IPS-20b (cell line): ENCODE data around the gene IMMP2L.

Experiments used
- H3K27ac ChIP-seq: one replicate; pipeline ENCODE4 v1.5.1; 2013; ENCODE audit warnings: low read length
- H3K27me3 ChIP-seq: 2 replicates; pipeline ENCODE4 v1.6.1; 2013; ENCODE audit warnings: mild to moderate bottlenecking, low read length, inconsistent platforms; ENCODE audit not compliant: insufficient read depth
- H3K36me3 ChIP-seq: 2 replicates; pipeline ENCODE4 v1.6.1; 2013; ENCODE audit warnings: low read depth, mild to moderate bottlenecking, inconsistent platforms, low read length, moderate library complexity; ENCODE audit not compliant: insufficient read depth
- H3K4me1 ChIP-seq: 2 replicates; pipeline ENCODE4 v1.6.1; 2013; ENCODE audit warnings: mild to moderate bottlenecking, control low read depth, inconsistent platforms, low read length, moderate library complexity; ENCODE audit not compliant: insufficient read depth
- H3K4me3 ChIP-seq: 2 replicates; pipeline ENCODE4 v1.5.1; 2013; ENCODE audit warnings: mild to moderate bottlenecking, low read length, inconsistent platforms
- H3K9ac ChIP-seq: 2 replicates; pipeline ENCODE4 v1.6.1; 2013; ENCODE audit warnings: low read depth, mild to moderate bottlenecking, inconsistent platforms, low read length, moderate library complexity
- H3K9me3 ChIP-seq: 2 replicates; pipeline ENCODE4 v1.6.1; 2013; ENCODE audit warnings: mild to moderate bottlenecking, low read depth, low read length, inconsistent platforms; ENCODE audit not compliant: insufficient read depth

IMMP2L gene

GRCh38 chr7:111541067-111541466, 21.2 kb downstream of the IMMP2L start:
- H3K27me3 ChIP-seq: no peaks in the 10 kb centered on the region
- no peaks in the 10 kb centered on the region for H3K36me3 ChIP-seq
- no peak overlapping the region for H3K9ac ChIP-seq
- H3K9me3 ChIP-seq: no peaks in the 10 kb centered on the region
- no peak overlapping the region for H3K27ac ChIP-seq
- H3K4me3 ChIP-seq: no peak overlapping the region
- no peaks in the 10 kb centered on the region for H3K4me1 ChIP-seq

DNA sequence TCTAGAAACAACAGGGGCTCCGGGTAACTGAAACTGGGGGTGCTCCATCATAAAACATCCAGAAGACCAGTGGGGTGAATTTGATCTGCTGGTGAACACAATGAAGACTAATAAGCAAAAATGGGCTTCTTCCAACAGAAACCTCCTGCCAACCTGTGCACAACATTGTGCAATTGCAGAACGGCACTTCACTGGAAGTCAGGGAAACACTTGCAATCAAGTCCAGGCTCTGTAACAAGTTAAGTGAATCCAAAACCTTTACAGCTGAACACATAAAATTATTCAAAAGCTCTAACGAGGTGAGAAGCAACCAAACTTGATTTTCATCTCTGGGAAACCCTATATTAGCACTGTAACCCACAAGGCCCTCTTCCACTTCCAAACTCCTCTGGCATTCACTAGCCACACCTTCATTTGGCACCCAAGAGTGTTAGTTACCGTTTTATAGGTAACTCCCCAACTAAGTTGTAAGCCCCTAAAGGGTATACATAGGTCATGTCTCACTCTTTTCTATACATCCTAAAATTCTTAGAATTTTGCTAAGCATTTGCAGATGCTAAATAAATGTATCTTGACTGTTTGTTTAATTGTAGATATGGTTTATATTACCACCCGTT, 22.0 kb downstream of the IMMP2L start:
- no peaks in the 10 kb centered on the region for H3K9me3 ChIP-seq
- no peak overlapping the region for H3K4me3 ChIP-seq
- no peaks in the 10 kb centered on the region for H3K36me3 ChIP-seq
- no peak overlapping the region for H3K27ac ChIP-seq
- H3K9ac ChIP-seq: no peak overlapping the region
- H3K27me3 ChIP-seq: no peaks in the 10 kb centered on the region
- peaks cover 4% of the 10 kb centered on the region; the same call in 1 of the 2 replicates for H3K4me1 ChIP-seq

DNA sequence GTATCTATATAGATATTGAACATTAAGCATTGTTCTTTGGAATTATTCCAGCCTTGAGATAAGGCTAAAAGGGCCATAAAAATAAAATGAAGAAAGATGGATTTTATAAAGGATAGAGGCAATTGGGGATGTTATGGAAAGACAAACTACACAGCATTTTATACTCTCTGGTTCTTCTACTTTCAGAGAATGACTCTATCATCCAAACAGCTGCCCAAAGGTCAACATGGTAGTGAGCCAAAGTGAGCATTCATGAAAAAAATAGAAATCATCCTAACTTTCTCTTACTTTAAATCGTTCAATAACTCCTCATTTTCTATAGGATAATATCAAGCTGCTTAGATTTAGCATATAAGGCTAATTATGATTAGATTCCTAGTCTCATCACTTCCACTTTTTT, 25.2 kb downstream of the IMMP2L start:
- no peaks in the 10 kb centered on the region for H3K27me3 ChIP-seq
- no peaks in the 10 kb centered on the region for H3K36me3 ChIP-seq
- H3K27ac ChIP-seq: no peak overlapping the region
- H3K4me1 ChIP-seq: peaks cover 5% of the 10 kb centered on the region; the same call in 1 of the 2 replicates
- H3K4me3 ChIP-seq: no peak overlapping the region
- H3K9ac ChIP-seq: no peak overlapping the region
- H3K9me3 ChIP-seq: no peaks in the 10 kb centered on the region

DNA sequence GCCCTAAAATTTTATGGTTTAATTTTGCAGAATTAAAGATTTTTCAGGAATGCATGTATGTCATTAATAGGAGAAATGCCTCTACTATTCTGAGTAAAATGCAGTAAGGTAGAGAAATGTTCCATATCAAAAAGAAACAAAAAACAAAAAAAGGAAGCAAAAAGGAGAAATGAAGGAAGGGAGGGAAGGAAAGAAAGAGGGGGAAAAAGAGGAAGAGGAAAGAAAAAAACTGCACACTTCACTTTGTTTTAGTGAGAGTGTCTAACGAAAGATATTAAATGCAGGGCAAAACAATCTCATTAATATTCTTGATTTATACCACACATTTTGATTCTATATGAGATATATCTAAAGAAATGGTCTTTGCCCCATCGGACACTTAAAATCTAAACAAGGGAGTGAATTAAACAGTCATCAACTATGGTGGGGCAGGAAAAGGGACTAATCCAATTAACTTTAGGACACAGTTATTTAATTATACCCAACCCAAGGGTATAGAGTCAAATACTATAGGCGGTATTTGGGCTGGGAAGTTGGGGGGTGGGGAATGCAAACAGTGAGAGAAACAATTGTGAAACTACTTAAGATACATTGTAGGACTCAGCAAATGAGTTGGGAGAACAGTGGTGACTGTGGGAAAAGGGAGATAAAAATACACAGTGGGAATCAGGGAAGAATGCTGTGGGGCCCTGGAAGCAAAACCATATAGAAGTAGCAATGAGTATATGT, 27.0 kb downstream of the IMMP2L start:
- no peaks in the 10 kb centered on the region for H3K9me3 ChIP-seq
- no peak overlapping the region for H3K27ac ChIP-seq
- H3K4me3 ChIP-seq: no peak overlapping the region
- no peaks in the 10 kb centered on the region for H3K36me3 ChIP-seq
- no peaks in the 10 kb centered on the region for H3K27me3 ChIP-seq
- no peak overlapping the region for H3K9ac ChIP-seq
- peaks cover 5% of the 10 kb centered on the region; the same call in 1 of the 2 replicates for H3K4me1 ChIP-seq

- no peak overlapping the region for H3K27ac ChIP-seq
- no peaks in the 10 kb centered on the region for H3K27me3 ChIP-seq
- no peaks in the 10 kb centered on the region for H3K9me3 ChIP-seq
- H3K36me3 ChIP-seq: no peaks in the 10 kb centered on the region
- peaks cover 5% of the 10 kb centered on the region; the same call in 1 of the 2 replicates for H3K4me1 ChIP-seq
- H3K9ac ChIP-seq: no peak overlapping the region
- no peak overlapping the region for H3K4me3 ChIP-seq
Measured at GRCh38 chr7:111532625-111533024, 29.7 kb downstream of the IMMP2L start.

DNA sequence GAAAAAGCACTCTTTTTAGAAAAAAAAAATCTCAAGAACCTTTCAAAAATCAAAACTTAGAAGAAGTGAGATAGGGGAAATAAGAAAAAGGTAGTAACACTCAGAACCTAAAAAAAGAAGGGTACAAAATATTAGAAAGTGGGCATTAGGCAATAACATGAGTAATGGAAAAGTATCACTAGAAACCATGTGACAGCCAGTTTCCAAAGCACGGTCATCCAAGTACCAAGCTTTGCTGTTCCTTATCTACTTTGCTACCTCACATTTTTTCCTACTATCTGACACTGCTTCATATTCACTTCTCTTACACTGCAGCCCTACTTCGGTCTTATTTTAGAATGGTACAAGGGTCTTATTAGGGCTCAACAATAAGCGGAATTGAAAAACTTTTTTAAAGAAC, 30.3 kb downstream of the IMMP2L start:
- H3K27me3 ChIP-seq: no peaks in the 10 kb centered on the region
- no peak overlapping the region for H3K27ac ChIP-seq
- no peaks in the 10 kb centered on the region for H3K9me3 ChIP-seq
- H3K4me3 ChIP-seq: no peak overlapping the region
- H3K9ac ChIP-seq: no peak overlapping the region
- no peaks in the 10 kb centered on the region for H3K36me3 ChIP-seq
- peaks cover 5% of the 10 kb centered on the region; the same call in 1 of the 2 replicates for H3K4me1 ChIP-seq

- Histone ChIP-seq H3K9me3 (no peaks in the 10 kb centered on the region), H3K36me3 (no peaks in the 10 kb centered on the region), H3K4me1 (peaks cover 1% of the 10 kb centered on the region; the same call in 1 of the 2 replicates), H3K9ac (no peak overlapping the region), H3K27me3 (no peaks in the 10 kb centered on the region), H3K27ac (no peak overlapping the region), H3K4me3 (no peak overlapping the region)
Measured at GRCh38 chr7:111530356-111530668, 32.0 kb downstream of the IMMP2L start.

DNA sequence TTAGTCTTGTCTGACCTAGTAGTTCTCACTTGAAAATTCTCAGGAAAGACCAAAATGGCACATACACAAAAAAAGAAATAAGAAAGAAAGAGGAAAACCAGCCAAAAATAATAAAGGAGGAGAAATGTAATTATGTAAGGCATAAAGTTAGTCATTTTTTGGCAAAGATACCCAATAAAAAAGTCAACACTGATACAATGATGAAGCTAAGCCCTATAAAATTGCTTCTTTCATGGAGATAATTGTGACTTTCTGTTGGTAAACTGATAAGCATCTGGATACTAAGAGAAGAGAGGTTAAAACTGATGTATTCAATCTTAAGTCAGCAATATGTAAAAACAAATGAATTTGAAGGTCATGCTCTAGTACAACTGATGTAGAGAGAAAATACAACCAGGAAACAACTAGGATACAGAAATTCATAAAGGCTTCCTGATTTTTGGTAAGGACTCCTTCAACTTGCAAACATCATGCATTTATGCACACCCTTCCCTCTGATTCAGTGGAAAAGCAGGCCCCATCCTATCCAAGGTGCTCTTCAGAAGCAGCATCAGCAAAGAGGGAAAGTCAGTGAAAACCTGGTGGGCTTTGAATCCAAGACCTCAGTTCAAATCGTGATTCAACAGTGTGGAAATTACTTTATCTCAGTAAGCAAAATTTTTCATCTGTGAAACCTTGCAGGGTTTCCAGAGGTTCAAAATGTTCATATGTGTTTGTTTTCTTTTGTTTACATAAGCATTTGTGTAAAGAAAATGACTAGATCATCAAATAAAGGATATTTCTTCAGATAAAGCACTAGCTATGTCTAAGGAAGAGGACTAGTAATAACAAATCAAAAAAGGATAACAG, 32.6 kb downstream of the IMMP2L start:
- no peak overlapping the region for H3K9ac ChIP-seq
- no peak overlapping the region for H3K4me3 ChIP-seq
- no peaks in the 10 kb centered on the region for H3K36me3 ChIP-seq
- H3K4me1 ChIP-seq: no peaks in the 10 kb centered on the region
- no peaks in the 10 kb centered on the region for H3K9me3 ChIP-seq
- no peak overlapping the region for H3K27ac ChIP-seq
- no peaks in the 10 kb centered on the region for H3K27me3 ChIP-seq

DNA sequence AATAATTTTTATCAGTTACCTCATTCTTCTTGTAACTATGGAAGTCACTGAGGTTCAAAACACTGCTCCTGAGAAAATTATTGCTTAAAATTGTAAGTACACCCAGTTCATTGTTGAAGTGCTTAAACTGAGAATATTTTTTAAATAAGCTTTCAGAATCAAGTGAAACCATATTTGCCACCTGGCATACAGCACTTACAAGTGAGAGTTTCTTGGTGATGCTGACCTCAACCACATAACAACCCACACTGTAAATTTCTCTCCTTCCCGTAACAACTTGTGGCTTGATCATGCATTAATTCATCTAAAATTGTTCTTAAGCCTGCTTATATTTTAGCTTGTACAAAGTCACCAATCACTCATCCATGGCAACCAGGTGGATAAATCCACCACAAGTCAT, 34.0 kb downstream of the IMMP2L start:
- no peaks in the 10 kb centered on the region for H3K4me1 ChIP-seq
- no peaks in the 10 kb centered on the region for H3K27me3 ChIP-seq
- H3K27ac ChIP-seq: no peak overlapping the region
- no peak overlapping the region for H3K4me3 ChIP-seq
- no peak overlapping the region for H3K9ac ChIP-seq
- no peaks in the 10 kb centered on the region for H3K36me3 ChIP-seq
- H3K9me3 ChIP-seq: no peaks in the 10 kb centered on the region

GRCh38 chr7:111527545-111527944, 34.7 kb downstream of the IMMP2L start:
- no peak overlapping the region for H3K4me3 ChIP-seq
- no peaks in the 10 kb centered on the region for H3K4me1 ChIP-seq
- H3K36me3 ChIP-seq: no peaks in the 10 kb centered on the region
- no peaks in the 10 kb centered on the region for H3K27me3 ChIP-seq
- H3K9me3 ChIP-seq: no peaks in the 10 kb centered on the region
- no peak overlapping the region for H3K9ac ChIP-seq
- no peak overlapping the region for H3K27ac ChIP-seq

GRCh38 chr7:111525100-111525499, 37.2 kb downstream of the IMMP2L start:
- H3K4me3 ChIP-seq: no peak overlapping the region
- H3K9me3 ChIP-seq: no peaks in the 10 kb centered on the region
- no peaks in the 10 kb centered on the region for H3K36me3 ChIP-seq
- no peak overlapping the region for H3K27ac ChIP-seq
- no peak overlapping the region for H3K9ac ChIP-seq
- no peaks in the 10 kb centered on the region for H3K27me3 ChIP-seq
- H3K4me1 ChIP-seq: no peaks in the 10 kb centered on the region

DNA sequence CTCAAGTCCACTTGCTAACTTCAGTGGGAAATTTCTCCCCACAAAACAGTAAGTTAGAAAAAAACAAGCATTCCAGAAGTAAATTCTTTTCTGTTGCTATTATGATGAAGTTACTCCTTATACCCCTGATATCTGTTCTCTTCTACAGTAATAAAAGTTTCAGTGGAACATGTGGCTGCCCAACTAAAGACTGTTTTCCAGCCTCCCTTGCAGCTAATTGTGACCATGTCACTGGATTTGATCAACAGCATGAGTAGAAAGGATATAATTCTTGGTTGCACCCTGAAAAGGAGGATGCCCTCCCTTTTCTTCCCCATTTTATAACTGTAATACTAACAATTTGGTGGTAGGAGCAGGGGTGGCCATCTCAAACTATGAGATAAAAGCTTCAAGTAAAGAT, 40.6 kb downstream of the IMMP2L start:
- no peaks in the 10 kb centered on the region for H3K27me3 ChIP-seq
- no peaks in the 10 kb centered on the region for H3K36me3 ChIP-seq
- no peaks in the 10 kb centered on the region for H3K9me3 ChIP-seq
- H3K4me1 ChIP-seq: no peaks in the 10 kb centered on the region
- no peak overlapping the region for H3K9ac ChIP-seq
- H3K4me3 ChIP-seq: no peak overlapping the region
- no peak overlapping the region for H3K27ac ChIP-seq
